Trophoblast cell (in vitro differentiated cells and primary cell): Measurements from ENCODE around the gene CARNS1.

ENCODE experiments used
- DNase-seq, 2 donors: peaks; one replicate each; pipeline ENCODE4 v3.0.0-alpha.2; 2016
- H2AFZ ChIP-seq: 2 replicates; pipeline ENCODE4 v1.6.1; 2013; ENCODE audit warnings: low read length, moderate library complexity, mild to moderate bottlenecking; ENCODE audit not compliant: insufficient read depth, poor library complexity
- H2AK5ac ChIP-seq: 2 replicates; pipeline ENCODE4 v1.6.1; 2013; ENCODE audit warnings: mild to moderate bottlenecking, low read length
- H2BK120ac ChIP-seq: 2 replicates; pipeline ENCODE4 v1.6.1; 2013; ENCODE audit warnings: low read length, mild to moderate bottlenecking, moderate library complexity; ENCODE audit not compliant: insufficient read depth, poor library complexity
- H2BK12ac ChIP-seq: 2 replicates; pipeline ENCODE4 v1.6.1; 2013; ENCODE audit warnings: mild to moderate bottlenecking, low read length, moderate library complexity
- H2BK5ac ChIP-seq: 2 replicates; pipeline ENCODE4 v1.6.1; 2013; ENCODE audit warnings: low read length, low read depth, moderate library complexity, mild to moderate bottlenecking; ENCODE audit not compliant: poor library complexity
- H3K14ac ChIP-seq: 2 replicates; pipeline ENCODE4 v1.6.1; 2013; ENCODE audit warnings: mild to moderate bottlenecking, low read length
- H3K18ac ChIP-seq: 2 replicates; pipeline ENCODE4 v1.6.1; 2013; ENCODE audit warnings: mild to moderate bottlenecking, low read length
- H3K23ac ChIP-seq: 2 replicates; pipeline ENCODE4 v1.6.1; 2013; ENCODE audit warnings: low read length
- H3K27ac ChIP-seq: 2 replicates; pipeline ENCODE4 v1.5.1; 2013; ENCODE audit warnings: low read depth, mild to moderate bottlenecking, inconsistent platforms, low read length, moderate library complexity
- H3K27me3 ChIP-seq: 2 replicates; pipeline ENCODE4 v1.6.1; 2013; ENCODE audit warnings: inconsistent platforms, mild to moderate bottlenecking, low read length, moderate library complexity; ENCODE audit not compliant: insufficient read depth
- H3K36me3 ChIP-seq, 2 experiments: 1 replicate in 1 of 2; 2 replicates in 1 of 2; pipeline ENCODE4 v1.6.1; 2013; ENCODE audit warnings: low read length in 2 of 2, mild to moderate bottlenecking in 2 of 2, moderate library complexity in 1 of 2; ENCODE audit not compliant: insufficient read depth in 2 of 2, control insufficient read depth in 1 of 2
- H3K4ac ChIP-seq: 2 replicates; pipeline ENCODE4 v1.6.1; 2013; ENCODE audit warnings: low read depth, mild to moderate bottlenecking, low read length, moderate library complexity
- H3K4me1 ChIP-seq, 2 experiments: 1 replicate in 1 of 2; 2 replicates in 1 of 2; pipeline ENCODE4 v1.6.1; 2013; ENCODE audit warnings: low read length in 2 of 2, mild to moderate bottlenecking in 2 of 2, moderate library complexity in 1 of 2; ENCODE audit not compliant: insufficient read depth in 2 of 2, control insufficient read depth in 1 of 2
- H3K4me2 ChIP-seq: 2 replicates; pipeline ENCODE4 v1.6.1; 2013; ENCODE audit warnings: inconsistent platforms, mild to moderate bottlenecking, low read length, moderate library complexity
- H3K4me3 ChIP-seq: 2 replicates; pipeline ENCODE4 v1.5.1; 2013; ENCODE audit warnings: mild to moderate bottlenecking, low read depth, low read length, inconsistent platforms
- H3K79me1 ChIP-seq: one replicate; pipeline ENCODE4 v1.6.1; 2013; ENCODE audit warnings: low read length
- H3K79me2 ChIP-seq: 2 replicates; pipeline ENCODE4 v1.6.1; 2013; ENCODE audit warnings: low read length, mild to moderate bottlenecking; ENCODE audit not compliant: control insufficient read depth, insufficient read depth, poor library complexity
- H3K9ac ChIP-seq: 2 replicates; pipeline ENCODE4 v1.6.1; 2013; ENCODE audit warnings: mild to moderate bottlenecking, low read length
- H3K9me3 ChIP-seq: 2 replicates; pipeline ENCODE4 v1.6.1; 2013; ENCODE audit warnings: low read depth, mild to moderate bottlenecking, control low read depth, inconsistent platforms, low read length; ENCODE audit not compliant: insufficient read depth
- H4K12ac ChIP-seq: 2 replicates; pipeline ENCODE4 v1.6.1; 2013; ENCODE audit warnings: low read depth, mild to moderate bottlenecking, low read length, moderate library complexity
- H4K8ac ChIP-seq: 2 replicates; pipeline ENCODE4 v1.6.1; 2013; ENCODE audit warnings: low read depth, mild to moderate bottlenecking, low read length, moderate library complexity
- H4K91ac ChIP-seq: one replicate; pipeline ENCODE4 v1.6.1; 2013; ENCODE audit warnings: low read depth, mild to moderate bottlenecking, low read length, moderate library complexity
- WGBS: extraction: QIAGEN DNeasy Blood & Tissue Kit; methylation state at CpG from one replicate; pipeline ENCODE4 v1.1.7; 2013; ENCODE audit warnings: missing lambda C conversion rate; ENCODE audit not compliant: insufficient read length, insufficient coverage; ENCODE audit errors: extremely low coverage; 5-methylcytosine and 5-hydroxymethylcytosine counted together

The CARNS1 gene

GRCh38 chr11:67407688-67408163, 7.8 kb upstream of the CARNS1 start:
- no peak overlapping the region for H4K8ac ChIP-seq
- H3K4me3 ChIP-seq: no peak overlapping the region
- no peak overlapping the region for H3K27ac ChIP-seq
- H3K79me1 ChIP-seq: no peaks in the 10 kb centered on the region
- H3K4me1 ChIP-seq: peaks cover 0 to 3% of the 10 kb centered on the region in 2 experiments
- H3K14ac ChIP-seq: no peak overlapping the region
- H2BK120ac ChIP-seq: no peak overlapping the region
- no peak overlapping the region for H3K4me2 ChIP-seq
- H3K9me3 ChIP-seq: no peaks in the 10 kb centered on the region
- no peak overlapping the region for H4K91ac ChIP-seq
- H2AFZ ChIP-seq: no peak overlapping the region
- DNase-seq: no peak
- no peaks in the 10 kb centered on the region for H3K27me3 ChIP-seq
- H3K23ac ChIP-seq: no peak overlapping the region
- no peak overlapping the region for H2BK12ac ChIP-seq
- H2BK5ac ChIP-seq: no peak overlapping the region
- no peak overlapping the region for H3K9ac ChIP-seq
- no peak overlapping the region for H2AK5ac ChIP-seq
- no CpG with 5 or more reads among the region's 12 CpGs for WGBS
- H4K12ac ChIP-seq: no peak overlapping the region
- H3K36me3 ChIP-seq: no peaks in the 10 kb centered on the region
- H3K18ac ChIP-seq: no peak overlapping the region
- no peaks in the 10 kb centered on the region for H3K79me2 ChIP-seq
- H3K4ac ChIP-seq: no peak overlapping the region

GRCh38 chr11:67408437-67409200, 6.9 kb upstream of the CARNS1 start:
- Histone ChIP-seq H4K12ac (no peak overlapping the region), H3K18ac (no peak overlapping the region), H3K36me3 (no peaks in the 10 kb centered on the region), H2AK5ac (no peak overlapping the region), H3K4me2 (no peak overlapping the region), H3K79me2 (no peaks in the 10 kb centered on the region), H2BK12ac (no peak overlapping the region), H3K4ac (no peak overlapping the region), H3K27me3 (no peaks in the 10 kb centered on the region), H3K4me1 (peaks cover 0 to 3% of the 10 kb centered on the region in 2 experiments), H3K14ac (no peak overlapping the region), H2BK120ac (no peak overlapping the region), H3K9me3 (no peaks in the 10 kb centered on the region), H3K9ac (no peak overlapping the region), H4K8ac (no peak overlapping the region), H3K27ac (no peak overlapping the region), H3K79me1 (no peaks in the 10 kb centered on the region), H3K4me3 (no peak overlapping the region), H3K23ac (no peak overlapping the region), H4K91ac (no peak overlapping the region), H2AFZ (no peak overlapping the region), H2BK5ac (no peak overlapping the region)
- no CpG with 5 or more reads among the region's 18 CpGs for WGBS
- no peak for DNase-seq

GRCh38 chr11:67409261-67409666, 6.2 kb upstream of the CARNS1 start:
- DNase-seq: no peak
- Histone ChIP-seq H3K79me1 (no peaks in the 10 kb centered on the region), H3K4me3 (no peak overlapping the region), H4K12ac (no peak overlapping the region), H3K14ac (no peak overlapping the region), H3K4ac (no peak overlapping the region), H3K9me3 (no peaks in the 10 kb centered on the region), H3K36me3 (no peaks in the 10 kb centered on the region), H2BK120ac (no peak overlapping the region), H2AK5ac (no peak overlapping the region), H3K9ac (no peak overlapping the region), H3K27ac (no peak overlapping the region), H3K18ac (no peak overlapping the region), H4K8ac (no peak overlapping the region), H3K4me1 (peaks cover 0 to 2% of the 10 kb centered on the region in 2 experiments), H2AFZ (no peak overlapping the region), H3K4me2 (no peak overlapping the region), H3K23ac (no peak overlapping the region), H3K27me3 (no peaks in the 10 kb centered on the region), H3K79me2 (no peaks in the 10 kb centered on the region), H4K91ac (no peak overlapping the region), H2BK5ac (no peak overlapping the region), H2BK12ac (no peak overlapping the region)
- WGBS: no CpG with 5 or more reads among the region's 24 CpGs

- H3K4me1 ChIP-seq: no peaks in the 10 kb centered on the region
- H3K23ac ChIP-seq: no peak overlapping the region
- H3K9ac ChIP-seq: no peak overlapping the region
- no peak overlapping the region for H2BK120ac ChIP-seq
- H3K27ac ChIP-seq: no peak overlapping the region
- DNase-seq: no peak
- no CpG with 5 or more reads among the region's 13 CpGs for WGBS
- H3K36me3 ChIP-seq: no peaks in the 10 kb centered on the region
- H3K4ac ChIP-seq: no peak overlapping the region
- H3K27me3 ChIP-seq: peaks cover under 1% of the 10 kb centered on the region
- H3K79me1 ChIP-seq: no peaks in the 10 kb centered on the region
- no peak overlapping the region for H3K18ac ChIP-seq
- H4K8ac ChIP-seq: no peak overlapping the region
- H2BK12ac ChIP-seq: no peak overlapping the region
- H2AK5ac ChIP-seq: no peak overlapping the region
- H3K14ac ChIP-seq: no peak overlapping the region
- H3K79me2 ChIP-seq: no peaks in the 10 kb centered on the region
- no peak overlapping the region for H2BK5ac ChIP-seq
- H4K12ac ChIP-seq: no peak overlapping the region
- no peak overlapping the region for H2AFZ ChIP-seq
- no peak overlapping the region for H4K91ac ChIP-seq
- H3K4me3 ChIP-seq: no peak overlapping the region
- H3K4me2 ChIP-seq: no peak overlapping the region
- no peaks in the 10 kb centered on the region for H3K9me3 ChIP-seq
Observed at GRCh38 chr11:67409781-67410368, 5.6 kb upstream of the CARNS1 start.
